Measurements from ENCODE around the gene CIB4.

CIB4 gene

GRCh38 chr2:26607698-26608097, 33.5 kb downstream of the CIB4 start:
- no peak for DNase-seq (ENCODE audit: low read depth)

- no peak for DNase-seq (ENCODE audit: low read depth)
These were observed 34.3 kb downstream of the CIB4 start for GRCh38 chr2:26606847-26607190.

GRCh38 chr2:26605999-26606846, 34.9 kb downstream of the CIB4 start:
- no peak for DNase-seq (ENCODE audit: low read depth)

- DNase-seq (ENCODE audit: low read depth) = no peak
These were observed 35.8 kb downstream of the CIB4 start for GRCh38 chr2:26605195-26605998.

- DNase-seq (ENCODE audit: low read depth) = no peak
These were observed 38.6 kb downstream of the CIB4 start for GRCh38 chr2:26602575-26602974.

- no peak for DNase-seq (ENCODE audit: low read depth)
These were observed 41.8 kb downstream of the CIB4 start for GRCh38 chr2:26599387-26599786.

GRCh38 chr2:26598996-26599373, 42.2 kb downstream of the CIB4 start:
- no peak for DNase-seq (ENCODE audit: low read depth)

- no peak for DNase-seq (ENCODE audit: low read depth)
These were observed 42.7 kb downstream of the CIB4 start for GRCh38 chr2:26598336-26598995.

- no peak for DNase-seq (ENCODE audit: low read depth)
These were observed 44.0 kb downstream of the CIB4 start for GRCh38 chr2:26597197-26597596.

GRCh38 chr2:26595146-26595545, 46.0 kb downstream of the CIB4 start:
- DNase-seq (ENCODE audit: low read depth) = no peak

GRCh38 chr2:26591619-26592505, 49.3 kb downstream of the CIB4 start:
- no peak for DNase-seq (ENCODE audit: low read depth)

GRCh38 chr2:26590980-26591618, 50.1 kb downstream of the CIB4 start:
- DNase-seq (ENCODE audit: low read depth) = no peak

- no peak for DNase-seq (ENCODE audit: low read depth)
These were observed 50.7 kb downstream of the CIB4 start for GRCh38 chr2:26590508-26590907.

GRCh38 chr2:26588576-26588975, 52.6 kb downstream of the CIB4 start:
- no peak for DNase-seq (ENCODE audit: low read depth)

- no peak for DNase-seq (ENCODE audit: low read depth)
These were observed 53.2 kb downstream of the CIB4 start for GRCh38 chr2:26587994-26588393.

- no peak for DNase-seq (ENCODE audit: low read depth)
These were observed 55.2 kb downstream of the CIB4 start for GRCh38 chr2:26585966-26586365.

- DNase-seq (ENCODE audit: low read depth) = no peak
These were observed 56.1 kb downstream of the CIB4 start for GRCh38 chr2:26585100-26585499.

- DNase-seq (ENCODE audit: low read depth) = no peak
These were observed 56.5 kb downstream of the CIB4 start for GRCh38 chr2:26584656-26585055.

- DNase-seq (ENCODE audit: low read depth) = no peak
These were observed 57.0 kb downstream of the CIB4 start for GRCh38 chr2:26584191-26584590.

- no peak for DNase-seq (ENCODE audit: low read depth)
These were observed 57.7 kb downstream of the CIB4 start for GRCh38 chr2:26583381-26583911.

GRCh38 chr2:26582890-26583289, 58.3 kb downstream of the CIB4 start:
- DNase-seq (ENCODE audit: low read depth) = no peak
